HG03095 (cell line): ENCODE measurements around the gene NUDT14.

Experiments
- ATAC-seq: cut with Tn5 transposase; IDR thresholded peaks from one replicate; pipeline ENCODE4 v1.9.1; 2021; ENCODE audit warnings: moderate library complexity; ENCODE audit not compliant: unreplicated experiment

Gene NUDT14

DNA sequence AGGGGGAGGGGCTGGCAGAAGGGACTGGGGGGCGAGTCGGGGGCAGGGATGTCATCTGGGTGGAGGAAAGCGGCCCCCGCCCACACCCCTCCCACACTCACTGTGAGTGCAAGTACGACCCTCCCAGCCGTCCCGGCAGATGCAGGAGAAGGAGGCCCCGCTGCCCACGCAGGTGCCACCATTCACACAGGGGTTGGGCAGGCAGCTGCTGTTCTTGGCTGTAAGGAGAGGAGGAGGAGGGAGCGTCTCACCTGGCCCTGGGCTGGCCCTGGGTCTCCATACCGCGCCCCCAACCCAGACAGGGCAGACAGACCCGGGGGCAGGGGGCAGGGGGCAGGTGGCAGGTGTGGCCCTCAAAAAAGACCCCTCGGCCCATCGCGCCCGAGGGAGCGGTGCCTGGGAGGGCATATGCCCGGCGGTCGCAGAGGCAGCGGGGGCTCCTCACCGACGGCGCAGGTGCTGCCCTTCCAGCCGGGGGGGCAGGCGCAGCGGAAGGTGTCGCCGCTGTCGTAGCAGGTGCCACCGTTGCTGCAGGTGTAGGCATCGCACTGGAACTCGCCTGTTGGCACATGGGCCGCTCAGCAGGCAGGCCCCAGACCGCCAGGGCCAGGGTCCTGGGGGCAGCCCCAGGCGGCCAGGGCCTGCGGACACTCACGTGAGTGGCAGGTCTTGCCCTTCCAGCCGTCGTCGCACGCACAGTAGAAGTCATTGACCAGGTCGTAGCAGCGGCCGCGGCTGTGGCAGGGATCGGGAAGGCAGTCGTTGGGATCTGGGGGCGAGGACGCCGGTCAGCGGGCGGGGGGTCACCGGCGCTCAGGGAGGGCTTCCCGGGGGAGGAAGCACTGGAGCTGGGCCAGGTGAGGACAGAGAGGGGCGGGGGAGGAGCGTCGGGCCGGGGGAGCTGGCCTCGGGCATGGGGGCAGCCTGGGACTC lies 33.2 kb downstream of the NUDT14 start:
- ATAC-seq, result no peak

DNA sequence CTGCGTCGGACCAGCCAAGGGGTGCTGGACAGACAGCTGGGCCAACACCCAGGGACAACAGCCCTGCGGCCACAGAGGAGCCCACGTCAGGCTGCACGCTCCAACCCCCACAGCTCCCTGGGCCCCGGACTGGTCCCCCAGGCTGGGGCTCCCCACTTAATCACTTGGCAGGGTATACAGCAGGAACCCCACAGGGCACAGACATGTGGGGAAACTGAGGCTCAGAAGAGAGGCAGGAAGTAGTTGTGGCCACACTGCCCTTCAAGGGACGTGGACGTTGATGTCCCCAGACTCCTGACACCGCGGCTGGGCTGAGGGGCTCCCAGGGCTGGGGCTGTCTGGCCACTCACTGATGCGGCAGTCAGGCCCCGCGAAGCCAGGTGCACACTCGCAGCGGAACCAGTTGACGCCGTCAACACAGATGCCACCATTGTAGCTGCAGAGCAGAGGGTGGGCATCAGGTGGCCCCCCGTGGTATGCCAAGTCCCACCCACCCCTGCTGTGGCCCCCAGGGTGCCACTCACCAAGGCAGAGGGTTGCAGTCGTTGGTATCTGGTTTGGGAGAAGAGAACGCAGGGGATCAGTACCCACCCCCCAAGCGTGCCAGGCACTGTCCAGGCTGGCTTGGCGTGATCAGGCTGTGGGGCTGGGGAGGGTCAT lies 34.0 kb downstream of the NUDT14 start:
- no peak for ATAC-seq

DNA sequence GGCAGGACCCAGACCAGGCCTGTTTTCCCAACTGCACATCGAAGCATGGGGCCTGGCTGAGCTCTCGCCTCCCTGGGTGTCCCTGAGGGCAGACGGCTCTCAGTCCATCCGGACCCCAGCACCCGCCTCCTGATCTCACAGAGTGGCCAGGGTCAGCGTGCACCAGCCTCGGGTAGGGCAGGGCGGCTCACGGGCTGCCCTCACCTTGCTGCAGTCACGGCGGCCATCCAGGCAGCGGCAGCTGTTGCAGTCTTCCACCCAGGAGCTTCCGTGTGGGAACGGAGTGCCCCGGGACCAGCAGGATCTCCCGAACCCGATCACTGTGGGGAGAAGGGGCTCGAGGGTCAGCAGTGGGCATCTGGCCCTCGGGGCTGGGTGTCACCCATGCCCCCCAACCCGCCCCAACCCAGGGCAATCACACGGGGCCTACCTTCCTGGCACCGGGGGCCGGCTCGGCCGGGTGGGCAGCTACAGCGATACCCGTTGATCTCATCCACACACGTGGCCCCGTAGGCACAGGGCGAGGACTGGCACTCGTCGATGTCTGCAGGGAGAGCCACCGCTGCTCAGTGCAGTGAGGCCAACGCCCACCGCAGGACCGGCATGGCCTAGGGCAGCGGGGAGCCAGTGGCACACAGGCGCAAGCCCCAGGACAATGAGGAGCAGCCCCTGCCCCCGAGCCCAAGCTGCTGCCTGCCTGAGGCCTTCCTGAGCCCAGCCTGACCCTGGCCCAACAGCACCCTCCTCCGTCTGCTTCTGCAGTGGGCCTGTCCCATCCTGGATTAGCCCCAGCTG lies 34.7 kb downstream of the NUDT14 start:
- ATAC-seq, result no peak

DNA sequence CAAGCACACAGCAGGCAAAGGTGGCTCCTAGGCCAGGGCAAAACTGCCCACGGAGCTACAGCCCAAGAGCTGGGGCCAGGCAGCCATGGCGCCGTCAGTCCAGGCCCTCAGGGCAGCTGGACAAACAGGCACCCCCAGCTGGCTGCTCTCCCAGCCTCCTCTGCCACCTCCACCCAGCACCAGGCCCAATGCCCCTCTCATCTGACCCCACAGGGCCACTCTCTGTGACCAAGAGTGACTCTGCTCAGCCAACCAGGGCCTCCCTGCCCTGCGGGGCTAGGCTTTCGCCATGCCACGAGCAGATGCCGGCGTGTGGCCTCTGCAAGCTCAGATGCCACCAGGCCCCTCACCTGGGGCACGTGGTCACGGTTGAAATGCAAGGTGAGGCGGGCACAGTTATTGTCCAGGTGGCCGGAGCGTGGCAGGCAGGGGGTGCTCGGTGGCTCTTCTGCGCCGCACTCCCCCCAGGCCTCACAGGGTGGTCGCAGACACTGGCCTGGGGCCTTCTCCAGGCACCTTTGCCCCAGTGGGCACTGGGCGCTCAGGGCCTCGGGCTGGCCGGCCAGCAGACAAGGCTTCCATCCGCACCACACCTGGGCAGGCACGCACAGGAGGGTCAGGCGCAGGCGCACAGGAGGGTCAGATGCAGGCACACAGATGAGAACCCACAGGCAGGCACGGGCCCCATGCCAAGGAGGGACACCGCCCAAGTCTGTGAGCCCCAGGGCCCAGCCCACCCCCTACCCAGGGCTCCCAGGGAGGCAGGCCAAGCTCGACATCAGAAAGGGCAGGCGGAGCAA lies 35.5 kb downstream of the NUDT14 start:
- no peak for ATAC-seq

DNA sequence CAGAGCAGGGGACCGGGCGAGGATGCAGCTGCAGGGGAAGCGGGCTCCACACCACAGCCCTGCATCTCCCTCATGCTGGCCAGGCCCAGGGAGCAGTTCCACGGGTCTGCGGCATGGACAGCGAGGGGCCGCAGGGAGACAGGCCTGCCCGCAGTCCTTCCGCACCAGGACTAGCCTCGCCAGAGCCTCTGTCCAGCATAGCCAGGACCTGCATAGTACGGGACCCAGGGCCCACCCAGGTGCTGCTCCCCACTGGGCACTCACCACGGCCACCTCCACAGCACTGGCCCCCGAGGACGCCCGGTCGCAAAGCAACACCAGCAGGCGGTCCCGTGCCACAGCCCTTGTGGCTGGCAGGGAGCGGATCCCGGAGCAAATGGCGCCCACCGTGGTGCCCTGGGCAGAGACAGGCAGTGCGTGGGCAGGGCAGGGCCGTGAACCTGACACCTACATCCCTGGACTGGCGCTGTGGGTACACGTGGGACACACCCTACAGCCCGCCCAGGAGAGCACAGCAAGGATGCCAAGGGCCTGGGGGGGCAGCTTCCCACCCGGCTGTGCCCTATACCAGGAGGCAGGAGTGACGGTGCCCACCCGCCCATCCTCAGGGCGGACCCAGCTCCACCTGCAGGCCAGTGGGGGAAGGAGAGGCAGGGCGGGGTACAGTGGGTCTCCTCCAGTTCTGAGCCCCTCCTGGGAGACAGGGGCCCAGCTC lies 36.3 kb downstream of the NUDT14 start:
- no peak for ATAC-seq

DNA sequence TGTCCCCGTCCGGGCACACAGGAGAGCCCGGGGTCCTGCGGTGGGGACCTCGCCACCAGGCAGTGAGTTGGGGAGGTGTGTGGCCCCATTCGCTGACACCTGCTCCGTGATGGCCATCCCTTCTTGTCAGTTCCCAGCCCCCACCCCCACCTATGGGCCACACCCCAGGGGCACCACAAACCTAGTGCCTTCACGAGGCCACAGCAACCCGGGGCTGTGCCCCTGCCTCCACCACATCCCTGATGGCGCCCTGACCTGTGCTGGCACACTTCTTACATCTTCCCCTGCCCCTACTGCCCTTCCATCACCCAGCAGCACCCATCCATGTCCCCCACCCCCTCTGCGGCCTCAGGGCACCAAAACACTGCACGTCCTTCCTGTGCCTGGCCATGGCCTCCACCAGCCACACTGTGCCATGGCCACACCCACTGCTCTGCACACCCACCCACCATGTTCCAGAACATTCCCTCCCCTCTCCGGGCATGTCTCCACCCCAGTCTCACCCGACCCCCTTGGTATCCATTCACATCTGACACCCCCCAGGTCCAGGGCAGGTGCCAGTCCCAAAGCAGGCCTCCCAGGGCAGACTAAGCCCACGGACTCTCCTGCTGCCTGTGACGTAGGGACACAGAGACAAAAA lies 37.0 kb downstream of the NUDT14 start:
- ATAC-seq, result no peak

DNA sequence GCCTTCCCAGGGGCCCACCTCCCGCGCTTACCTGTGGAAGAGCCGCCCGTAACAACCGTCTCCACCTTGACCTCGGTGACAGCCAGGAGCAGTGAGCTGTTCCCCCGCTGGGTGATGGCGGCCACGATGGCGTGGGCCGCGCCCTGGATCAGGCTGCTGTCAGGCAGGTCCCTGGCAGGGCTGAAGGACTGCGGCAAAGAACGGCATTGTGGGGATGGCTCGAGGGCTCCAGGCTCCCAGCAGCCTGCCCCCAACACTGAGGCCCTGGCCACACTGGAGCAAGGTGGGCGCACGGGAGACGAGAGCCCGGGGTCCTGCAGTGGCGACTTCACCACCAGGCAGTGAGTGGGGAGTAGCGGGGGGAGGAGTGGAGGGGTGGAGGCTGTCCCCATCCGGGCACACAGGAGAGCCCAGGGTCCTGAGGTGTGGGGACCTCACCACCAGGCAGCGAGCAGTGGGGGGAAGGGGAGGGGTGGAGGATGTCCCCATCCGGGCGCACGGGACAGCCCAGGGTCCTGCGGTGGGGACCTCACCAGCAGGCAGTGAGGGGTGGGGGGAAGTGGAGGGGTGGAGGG lies 37.6 kb downstream of the NUDT14 start:
- ATAC-seq, result no peak

DNA sequence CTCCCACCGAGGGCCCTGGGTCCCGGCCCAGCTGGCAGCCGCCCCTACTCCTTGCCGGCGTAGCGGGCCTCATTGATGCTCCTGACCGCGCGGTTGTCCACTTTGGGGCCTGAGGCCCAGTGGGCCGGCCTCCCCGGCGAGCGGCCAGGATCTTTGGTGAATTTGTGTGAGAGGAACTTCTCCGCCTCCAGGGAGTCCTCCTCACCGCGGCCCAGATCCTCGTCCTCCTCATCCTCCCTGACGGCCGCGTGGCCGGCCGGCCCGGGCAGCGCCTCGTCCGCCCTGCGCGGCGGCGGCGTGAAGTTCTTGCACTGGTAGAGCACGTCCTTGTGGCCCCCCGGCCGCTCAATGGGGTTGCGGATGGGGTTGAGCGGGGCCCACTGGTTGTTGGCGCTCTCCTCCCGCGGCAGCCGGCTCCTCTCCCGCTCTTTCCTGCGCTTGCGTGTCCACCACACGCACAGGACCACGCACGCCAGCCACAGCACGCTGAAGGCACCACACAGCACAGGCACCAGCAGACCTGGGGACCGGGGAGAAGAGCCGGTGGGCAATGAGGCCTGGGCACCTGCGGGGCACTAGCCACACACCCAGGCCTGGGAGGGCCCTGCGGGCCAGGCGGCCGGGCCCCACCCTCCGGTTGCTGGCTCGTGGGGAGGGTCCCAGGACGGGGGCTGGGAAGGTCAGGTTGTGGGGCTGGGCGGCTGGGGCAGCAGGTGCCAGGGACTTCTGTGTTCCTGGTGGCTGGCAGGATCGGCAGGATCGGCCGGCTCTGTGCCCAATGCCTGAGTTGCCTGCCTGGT lies 38.3 kb downstream of the NUDT14 start:
- ATAC-seq, result no peak

DNA sequence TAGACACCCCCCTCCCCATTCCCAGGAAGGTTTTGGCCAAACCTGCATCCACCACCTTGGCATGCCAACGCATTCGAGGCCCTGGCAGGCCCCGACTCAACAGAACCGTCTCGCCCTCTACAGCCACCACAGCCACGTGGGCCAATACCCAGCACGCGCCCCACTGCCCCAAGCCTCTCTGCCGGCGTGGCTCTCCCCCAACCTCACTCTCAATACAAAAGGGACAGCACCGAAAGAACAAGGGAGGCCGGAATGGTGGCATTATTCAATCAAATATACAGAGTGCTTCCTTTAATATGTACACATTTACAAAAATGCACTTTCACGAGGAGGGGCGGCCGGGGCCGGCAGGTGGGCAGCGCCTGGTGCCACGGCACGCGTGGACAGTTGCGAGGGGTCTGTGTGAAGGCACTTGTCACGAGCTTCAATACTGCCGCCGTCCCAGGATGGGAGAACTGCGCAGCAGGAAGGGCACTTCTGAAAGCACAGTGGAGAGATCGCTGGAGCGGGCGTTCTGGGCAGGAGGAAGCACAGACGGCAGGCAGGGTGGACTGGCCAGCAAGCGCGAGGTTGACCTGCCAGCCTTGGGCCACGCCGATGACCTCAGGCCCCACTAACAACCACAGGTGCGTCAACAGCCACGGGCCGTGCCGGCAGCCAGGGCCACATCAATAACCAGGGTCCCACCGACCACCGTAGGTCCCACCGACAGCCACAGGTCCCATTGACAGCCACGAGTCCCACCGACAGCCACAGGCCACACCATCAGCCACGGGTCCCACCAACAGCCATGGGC lies 39.4 kb downstream of the NUDT14 start:
- ATAC-seq, result no peak

DNA sequence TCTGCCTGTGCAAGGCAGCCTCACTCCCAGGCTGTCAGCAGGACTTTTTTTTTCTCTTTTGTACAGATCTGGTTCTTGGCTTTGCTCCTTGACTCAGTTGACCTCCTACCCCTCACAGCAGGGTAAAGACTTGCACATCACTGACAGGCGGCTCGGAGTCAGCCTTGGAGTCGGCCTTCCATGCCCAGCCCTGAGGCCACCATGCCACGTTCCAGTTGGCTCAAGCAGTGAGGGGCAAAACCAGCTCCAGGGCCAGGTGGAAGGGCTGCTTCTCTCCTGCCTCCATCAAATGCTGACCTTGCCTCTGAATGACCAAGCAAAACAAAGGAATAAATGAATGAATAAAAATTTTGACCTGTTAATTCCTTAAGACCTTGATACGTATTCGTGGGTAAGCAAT lies 40.1 kb downstream of the NUDT14 start:
- no peak for ATAC-seq

DNA sequence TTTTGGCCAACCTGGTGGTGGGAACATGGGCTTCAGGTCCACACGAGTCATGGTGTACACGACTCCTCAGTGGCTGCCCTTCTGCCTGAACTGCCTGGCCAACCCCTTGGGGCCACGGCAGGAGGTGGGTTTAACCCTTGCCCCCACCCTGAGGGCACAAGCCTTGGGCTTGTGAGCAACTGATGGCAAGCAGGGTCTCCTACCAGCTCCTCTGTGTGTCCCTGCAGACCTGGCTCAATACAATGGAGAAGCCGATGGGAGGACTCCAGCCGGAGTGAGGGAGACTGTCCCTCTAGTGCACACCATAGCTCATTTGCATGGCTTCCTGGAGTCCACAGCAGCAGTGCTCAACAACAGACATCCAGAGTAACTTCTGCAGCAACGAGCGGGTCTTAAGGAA lies 40.5 kb downstream of the NUDT14 start:
- ATAC-seq, result no peak

DNA sequence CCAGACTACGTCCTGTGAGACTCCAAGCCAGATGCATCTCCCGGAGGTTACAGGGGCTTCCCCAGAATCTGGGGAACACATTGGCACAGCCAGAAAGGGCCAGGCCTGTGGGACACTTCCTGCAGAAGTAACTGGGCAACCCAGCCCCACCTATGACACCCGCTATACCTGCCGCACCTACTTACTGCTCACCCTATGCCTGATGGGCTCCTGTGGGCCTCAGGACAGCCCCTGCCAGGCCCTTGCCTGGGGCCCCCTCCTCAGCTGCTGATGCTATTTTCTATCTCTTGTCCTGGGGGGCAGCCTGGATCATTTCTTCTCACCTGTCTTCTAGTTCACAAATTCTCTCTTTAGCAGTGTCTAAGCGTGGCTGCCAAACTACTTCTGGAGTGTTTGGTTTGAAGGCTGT lies 41.3 kb downstream of the NUDT14 start:
- no peak for ATAC-seq

DNA sequence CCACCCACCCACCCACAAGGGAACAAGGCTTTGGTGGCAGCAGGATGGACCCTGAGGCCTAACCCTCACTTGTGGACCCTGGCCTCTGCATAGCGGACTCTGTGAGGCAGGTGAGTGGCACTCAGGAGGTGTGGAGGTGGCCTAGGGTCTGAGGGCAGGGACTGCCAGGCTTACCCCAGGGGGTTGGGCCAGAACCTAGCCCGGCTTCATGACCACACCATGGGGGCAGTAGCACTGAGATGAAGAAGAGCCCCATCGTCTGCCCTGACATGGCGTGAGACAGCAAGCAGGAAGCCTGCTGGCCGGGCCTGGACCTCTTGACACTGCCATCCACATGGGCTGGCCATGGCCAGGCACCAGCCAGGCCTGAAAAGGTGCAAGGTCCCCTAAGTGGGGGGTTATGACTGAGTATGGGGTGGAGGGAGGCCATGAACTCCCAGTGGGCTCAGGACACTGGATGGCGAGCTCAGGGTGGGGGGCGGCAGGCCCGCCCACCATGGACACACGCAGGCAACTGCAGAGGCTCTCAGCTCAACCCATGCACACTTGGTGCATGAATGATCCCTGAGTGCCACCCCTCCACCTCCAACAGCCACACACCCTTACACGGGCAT lies 41.8 kb downstream of the NUDT14 start:
- ATAC-seq, result no peak

DNA sequence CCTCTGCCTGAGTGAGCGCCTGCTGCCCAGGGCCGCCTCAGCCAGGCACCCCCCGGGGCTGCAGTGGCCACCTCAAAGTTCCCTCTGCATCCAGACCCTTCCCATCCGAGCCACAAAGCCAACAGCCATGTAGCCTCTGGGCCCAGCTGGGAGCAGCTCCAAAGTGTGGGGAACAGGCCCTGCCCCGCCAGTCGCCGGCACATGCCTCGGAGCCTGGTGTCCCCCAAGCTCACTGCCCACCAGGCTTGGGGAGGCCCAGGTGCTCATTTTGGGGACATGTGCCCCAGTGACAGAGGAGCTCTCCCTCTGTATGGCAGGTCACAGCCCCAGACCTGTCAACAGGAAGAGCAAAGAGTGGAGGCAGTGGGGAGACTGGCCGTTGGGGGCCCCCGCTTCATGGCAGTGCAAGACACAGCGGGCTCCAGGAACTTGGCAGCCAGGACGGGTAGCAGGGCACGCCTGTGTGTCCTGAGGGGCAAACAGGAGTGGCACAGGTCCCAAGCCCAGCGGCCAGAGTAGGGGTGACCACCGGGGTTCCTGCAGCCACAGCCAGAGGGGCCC lies 42.5 kb downstream of the NUDT14 start:
- ATAC-seq, result no peak

DNA sequence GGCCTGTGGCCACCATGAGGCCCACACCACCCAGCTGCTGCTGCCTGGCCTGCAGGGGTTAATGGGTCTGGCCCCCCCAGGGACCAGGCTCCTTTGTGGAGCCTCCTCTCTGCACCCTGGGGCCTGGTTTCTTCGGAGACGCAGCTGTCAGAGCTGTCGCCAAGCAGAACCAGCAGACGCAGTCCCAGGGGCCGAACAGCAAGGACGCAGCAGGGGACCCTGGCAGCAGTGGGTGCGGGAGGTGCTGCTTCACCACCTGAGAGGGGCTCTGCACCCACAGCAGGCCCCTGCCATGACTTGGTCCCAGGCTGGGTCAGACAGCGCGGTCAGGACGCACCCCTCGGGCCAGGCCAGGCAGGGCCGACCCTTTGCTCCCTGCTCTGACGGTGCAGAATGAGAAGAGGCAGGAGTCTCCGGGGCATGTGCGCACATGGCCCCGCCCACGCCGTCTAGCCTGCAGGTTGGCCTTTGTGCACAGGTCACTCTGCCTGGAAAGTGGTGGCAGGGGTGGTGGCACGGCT lies 43.0 kb downstream of the NUDT14 start:
- no peak for ATAC-seq

DNA sequence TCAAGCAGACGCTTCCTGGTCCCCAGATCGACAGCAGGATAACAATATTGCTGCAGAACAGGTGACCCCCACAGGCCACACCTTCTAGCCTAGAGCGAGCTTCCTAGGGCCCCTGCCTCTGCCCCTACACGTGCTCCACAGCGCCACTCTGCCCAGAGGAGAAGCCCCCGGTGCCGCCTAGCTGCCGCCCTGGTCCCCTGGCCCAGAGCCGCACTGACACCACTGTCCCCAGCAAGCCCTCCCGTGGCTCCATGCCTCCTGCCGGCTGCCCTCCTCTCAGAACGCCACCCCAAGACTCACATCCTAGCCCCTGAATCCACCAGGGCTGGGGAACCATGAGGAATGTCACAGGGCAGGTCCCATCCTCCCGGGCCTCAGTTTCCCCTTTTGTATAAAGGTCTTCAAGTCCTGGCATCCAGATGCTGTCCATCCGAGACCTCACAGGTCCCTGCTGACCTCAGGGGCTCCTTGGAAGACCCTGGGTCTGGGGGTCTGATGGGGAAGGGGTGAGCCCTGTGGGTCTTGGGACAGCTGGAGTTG lies 43.6 kb downstream of the NUDT14 start:
- ATAC-seq, result no peak
